GF-D8 (cell line): ENCODE data around the gene SDHAF4.
"Not testable (repeated sequence)": the region's sequence is repeated elsewhere in the genome, so short reads cannot be mapped to it uniquely, and the experiment has no call there.

Source experiments
- DNase-seq: peaks from one replicate; lab custom pipeline; 2025; lab: John Stamatoyannopoulos, UW

The SDHAF4 gene

DNA sequence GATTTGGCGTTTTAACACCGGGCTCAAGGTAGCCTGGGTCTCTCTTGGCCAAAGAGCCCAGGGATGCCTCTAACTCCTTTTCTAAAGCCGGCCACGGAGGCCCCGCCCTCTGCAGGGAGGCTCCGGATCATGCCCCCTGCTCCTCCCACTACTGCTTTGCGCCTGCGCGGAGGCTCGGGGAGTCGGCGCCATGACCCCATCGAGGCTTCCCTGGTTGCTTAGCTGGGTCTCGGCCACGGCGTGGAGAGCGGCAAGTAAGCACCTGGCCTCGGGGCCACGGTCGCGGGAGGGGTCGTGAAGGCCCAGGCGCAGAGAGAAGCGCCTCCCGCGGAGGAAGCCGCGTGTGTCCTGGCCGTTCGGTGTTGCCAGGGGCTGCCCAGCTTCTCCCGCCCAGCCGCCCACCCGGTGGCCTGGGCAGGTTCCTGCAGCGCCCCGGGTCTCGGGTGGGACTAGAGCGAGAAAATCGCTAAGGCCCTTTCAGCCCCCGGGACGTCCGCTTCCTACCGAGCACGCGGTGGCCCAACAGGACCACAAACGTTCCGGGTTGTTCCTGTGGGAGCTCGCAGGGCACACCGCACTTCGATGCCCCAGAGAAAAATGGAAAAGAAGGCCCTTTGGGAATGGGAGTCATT is at the start of gene SDHAF4:
Gene SDHAF4 (plus strand): TSS at position 180 of the 632 bp plus-strand sequence. CDS start 11 bp downstream, at position 191.
- peak; percentile 56 for DNase-seq

DNA sequence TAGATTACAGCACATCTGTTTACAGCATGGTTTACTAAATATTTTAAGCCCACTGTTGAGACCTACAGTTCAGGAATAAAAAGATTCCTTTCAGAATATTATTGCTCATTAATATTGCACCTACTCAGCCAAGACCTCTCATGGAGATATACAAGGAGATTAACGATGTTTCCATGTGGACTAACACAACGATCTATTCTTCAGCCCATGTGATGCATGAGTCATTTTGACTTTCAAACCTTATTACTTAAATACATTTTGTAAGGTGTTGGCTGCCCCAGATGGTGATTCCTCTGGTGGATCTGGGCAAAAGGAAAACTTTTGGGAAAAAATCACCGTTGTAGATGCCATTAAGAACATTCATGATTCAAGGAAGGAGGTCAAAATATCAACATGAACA is 48.0 kb upstream of the SDHAF4 start:
- DNase-seq: no peak

DNA sequence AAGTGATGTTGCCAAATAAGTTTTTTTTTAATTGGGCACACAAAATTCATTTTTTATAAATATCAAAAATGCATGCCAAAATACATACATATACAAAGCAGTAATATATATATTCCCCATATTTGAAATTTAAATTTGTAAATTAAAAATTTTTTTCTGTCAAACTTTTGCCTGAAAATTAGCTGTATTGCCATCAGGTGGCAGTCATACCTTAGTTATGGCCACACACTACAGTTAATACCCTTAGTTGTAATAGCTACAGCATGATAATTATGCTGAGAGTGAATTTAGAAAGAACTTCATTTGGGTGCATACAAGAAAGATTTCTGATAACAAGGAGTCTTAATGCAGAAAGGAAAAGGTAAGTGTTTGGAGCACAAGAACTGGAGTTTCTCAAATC is 46.2 kb upstream of the SDHAF4 start:
- DNase-seq: no peak

DNA sequence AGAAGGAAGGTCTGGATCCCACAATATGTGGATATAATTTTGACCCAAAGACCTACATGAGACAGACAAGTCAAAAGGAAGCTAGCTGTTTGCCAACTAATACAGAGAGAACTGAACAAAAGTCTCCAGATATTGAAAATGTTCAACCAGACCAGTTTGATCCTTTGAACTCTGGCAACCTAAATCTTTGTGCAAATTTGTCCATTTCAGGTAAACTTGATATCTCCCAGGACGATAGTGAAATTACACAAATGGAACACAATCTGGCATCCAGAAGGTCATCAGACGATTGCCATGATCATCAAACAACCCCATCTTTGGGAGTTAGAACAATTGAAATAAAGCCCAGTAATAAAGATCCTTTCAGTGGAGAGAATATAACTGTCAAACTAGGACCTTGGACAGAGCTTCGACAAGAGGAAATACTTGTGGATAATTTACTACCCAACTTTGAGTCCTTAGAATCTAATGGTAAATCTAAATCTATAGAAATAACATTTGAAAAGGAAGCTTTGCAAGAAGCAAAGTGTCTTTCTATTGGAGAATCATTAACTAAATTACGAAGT is 41.9 kb upstream of the SDHAF4 start:
- DNase-seq: no peak

DNA sequence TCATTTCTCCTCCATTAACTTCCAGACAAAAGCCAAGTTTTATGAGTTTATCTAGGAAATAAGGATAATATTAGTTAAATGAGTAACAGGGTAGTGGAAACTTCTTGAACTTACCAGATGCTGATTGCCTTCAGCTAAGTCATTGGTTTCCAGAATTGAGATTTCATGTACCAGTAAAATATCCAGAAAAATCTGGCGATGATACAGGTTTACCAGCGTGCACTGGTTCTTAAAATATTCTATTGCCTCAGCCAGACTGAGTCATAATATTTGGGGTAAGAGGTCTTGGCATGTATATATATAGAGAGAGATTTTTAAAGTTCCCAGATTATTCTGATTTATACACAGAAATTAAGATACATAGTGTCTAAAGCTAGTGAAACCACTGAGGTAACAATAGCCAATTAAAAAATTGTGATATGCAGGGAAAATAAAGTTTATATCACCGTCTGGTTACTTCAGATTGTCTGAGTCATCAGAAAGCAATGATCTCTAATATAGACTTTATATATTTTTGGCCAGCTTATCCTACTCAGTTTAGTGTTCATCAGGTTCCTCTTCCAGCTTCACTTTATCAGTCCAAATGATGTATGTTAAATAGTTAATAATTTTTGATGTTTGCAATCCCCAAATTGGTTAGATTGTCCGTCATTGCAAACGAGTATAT is 39.5 kb upstream of the SDHAF4 start:
- no peak for DNase-seq

DNA sequence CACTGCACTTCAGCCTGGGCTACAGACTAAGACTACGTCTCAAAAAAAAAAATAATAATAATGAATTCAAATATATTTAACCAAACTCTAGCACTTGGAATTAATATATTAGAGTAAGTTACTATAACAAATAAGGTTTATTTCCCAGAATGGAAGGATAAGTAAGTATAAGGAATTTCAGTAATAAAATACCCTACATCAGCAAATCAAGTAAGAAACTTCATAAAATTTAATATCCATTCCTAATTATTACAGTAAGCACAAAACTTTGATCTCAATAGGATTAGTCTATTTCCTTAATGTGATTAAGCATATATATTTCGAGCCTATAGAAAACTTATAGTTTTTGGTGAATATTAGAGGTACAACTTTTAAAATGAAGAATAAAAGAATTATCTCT is 36.7 kb upstream of the SDHAF4 start:
- no peak for DNase-seq

DNA sequence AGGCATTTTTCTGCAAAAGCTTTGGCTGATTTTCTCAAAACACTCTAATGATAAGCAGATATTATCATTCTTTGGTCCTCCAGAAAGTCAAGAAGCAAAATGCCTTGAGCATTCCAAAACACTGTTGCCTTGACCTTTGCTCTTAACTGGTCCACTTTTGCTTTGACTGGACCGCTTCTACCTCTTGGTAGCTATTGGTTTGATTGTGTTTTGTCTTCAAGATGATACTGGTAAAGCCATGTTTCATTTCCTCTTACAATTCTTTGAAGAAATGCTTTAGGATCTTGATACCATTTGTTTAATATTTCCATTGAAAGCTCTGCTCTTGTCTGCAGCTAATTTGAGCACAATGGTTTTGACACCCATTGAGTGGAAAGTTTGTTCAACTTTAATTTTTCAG is 35.6 kb upstream of the SDHAF4 start:
- no peak for DNase-seq

DNA sequence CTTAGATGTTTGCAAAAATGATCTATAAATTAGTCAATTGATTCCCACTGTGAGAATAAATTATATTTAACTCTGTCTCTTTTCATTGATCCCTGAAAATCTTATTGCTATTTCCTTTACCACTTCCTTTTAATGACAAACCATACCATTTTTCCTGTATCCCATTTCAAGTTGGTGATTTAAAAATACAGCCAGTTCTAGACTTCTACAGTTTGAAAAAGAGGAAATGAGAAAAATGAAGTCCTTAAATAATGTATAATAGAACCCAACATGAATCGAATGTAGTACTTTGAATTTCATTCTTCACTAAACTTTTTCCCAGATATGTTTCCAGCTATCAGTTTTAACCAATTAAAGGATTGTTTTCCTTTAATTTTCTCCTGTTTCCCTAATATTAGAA is 29.5 kb upstream of the SDHAF4 start:
- no peak for DNase-seq

DNA sequence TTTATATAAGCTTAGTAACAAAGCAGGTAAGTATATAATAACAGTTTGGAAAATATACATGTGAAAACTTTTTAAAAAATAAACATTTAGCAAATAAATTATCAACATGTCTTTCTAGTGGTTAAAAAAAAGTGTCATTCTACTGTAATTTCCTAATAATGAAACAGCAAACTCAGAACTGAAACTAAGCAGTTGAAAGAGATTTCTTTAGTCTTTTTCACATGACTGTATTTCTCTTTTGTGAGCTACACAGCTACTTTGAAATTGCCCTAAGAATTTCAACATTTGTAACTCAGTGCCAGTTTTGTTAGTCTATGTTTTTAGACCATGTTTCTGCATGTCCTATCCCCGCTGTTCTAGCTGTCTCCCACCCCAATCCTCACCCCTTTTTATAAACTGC is 28.4 kb upstream of the SDHAF4 start:
- DNase-seq: no peak

DNA sequence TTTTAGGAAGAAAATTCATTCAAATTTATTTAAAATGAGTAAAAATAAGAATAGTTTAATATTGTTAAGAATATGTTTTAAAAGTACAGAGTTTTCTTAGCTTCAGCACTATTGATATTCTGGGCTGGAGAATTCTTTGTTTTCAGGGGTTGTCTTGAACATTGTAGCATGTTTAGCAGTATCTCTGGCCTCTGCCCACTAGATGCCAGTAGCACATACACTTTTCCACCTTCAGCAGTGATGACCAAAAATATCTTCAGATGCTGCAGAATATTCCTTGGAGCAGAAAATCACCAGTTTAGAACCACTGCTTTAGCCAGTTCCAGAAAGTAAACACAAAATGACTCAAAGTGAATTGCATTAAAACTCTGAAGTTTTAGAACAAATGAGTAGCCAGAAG is 19.4 kb upstream of the SDHAF4 start:
- DNase-seq: no peak

DNA sequence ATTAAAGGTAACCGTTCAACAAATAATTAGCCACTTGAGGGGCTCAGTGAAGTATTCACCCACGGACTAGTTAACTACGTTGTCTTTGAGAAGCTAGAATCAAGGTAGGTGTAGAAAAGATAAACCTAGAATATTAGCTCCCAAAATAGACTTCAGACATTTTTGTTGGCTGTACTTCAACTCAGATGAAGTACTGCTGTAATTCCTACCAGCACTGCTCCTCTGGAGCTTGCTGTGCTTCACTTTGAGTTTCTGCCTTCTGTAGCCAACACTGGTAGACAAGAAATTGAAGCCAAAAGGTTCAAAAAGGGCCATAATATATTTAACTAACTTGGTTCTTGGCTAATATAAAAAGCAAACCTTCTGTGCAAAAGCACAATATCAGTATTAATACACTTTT is 18.8 kb upstream of the SDHAF4 start:
- DNase-seq: no peak

DNA sequence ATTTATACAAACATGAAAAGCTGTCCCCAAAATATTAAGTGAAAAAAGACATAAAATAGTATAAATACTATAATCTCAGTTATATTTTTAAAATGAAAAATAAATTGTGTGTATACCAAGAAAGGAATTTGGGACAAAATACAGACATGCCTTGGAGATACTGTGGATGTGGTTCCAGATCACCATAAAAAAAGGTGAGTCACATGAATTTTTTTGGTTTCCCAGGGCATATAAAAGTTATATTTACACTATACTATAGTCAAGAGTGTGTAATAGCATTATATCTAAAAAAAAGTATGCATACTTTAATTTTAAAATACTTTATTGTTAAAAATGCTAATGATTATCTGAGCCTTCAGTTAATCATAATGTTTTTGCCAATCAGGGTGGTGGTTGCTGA is 17.4 kb upstream of the SDHAF4 start:
- DNase-seq: no peak

DNA sequence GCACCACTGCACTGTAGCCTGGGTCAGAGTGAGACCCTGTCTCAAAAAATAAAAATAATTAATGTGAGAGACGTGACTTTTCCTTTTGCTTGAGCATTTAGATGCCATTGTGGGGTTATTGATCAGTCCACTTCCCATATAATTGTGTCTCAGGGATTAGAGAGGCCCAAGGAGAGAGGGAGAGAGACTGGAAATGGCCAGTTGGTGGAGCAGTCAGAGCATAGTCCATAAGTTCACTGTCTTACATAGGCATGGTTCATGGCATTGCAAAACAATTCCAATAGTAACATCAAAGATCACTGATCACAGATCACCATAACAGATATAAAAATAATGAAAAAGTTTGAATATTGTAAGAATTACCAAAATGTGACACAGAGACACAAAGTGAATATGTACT is 15.2 kb upstream of the SDHAF4 start:
- DNase-seq: no peak

DNA sequence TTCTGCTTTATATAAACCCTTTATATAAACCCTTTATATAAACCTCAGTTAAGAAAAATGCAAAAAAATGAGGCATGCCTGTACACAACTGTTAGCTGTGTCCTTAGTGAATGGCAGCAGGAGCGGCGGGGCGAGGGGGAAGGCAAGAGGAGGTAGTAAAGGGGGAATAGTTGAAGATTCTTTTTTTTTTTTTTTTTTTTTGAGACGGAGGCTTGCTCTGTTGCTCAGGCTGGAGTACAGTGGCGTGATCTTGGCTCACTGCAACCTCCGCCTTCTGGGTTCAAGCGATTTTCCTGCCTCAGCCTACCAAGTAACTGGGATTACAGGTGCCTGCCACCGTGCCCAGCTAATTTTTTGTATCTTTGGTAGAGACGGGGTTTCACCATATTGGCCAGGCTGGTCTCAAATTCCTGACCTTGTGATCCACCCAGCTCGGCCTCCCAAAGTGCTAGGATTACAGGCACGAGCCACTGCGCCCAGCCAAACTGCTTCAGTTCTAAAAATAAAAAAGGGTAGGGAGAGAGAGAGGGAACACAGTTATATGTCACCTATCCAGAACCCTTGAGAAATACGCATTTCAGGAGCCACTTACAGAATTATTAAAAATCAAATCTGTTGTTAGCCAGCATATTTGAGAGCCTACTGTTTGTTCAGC is 14.3 kb upstream of the SDHAF4 start:
- not testable (repeated sequence) for DNase-seq

DNA sequence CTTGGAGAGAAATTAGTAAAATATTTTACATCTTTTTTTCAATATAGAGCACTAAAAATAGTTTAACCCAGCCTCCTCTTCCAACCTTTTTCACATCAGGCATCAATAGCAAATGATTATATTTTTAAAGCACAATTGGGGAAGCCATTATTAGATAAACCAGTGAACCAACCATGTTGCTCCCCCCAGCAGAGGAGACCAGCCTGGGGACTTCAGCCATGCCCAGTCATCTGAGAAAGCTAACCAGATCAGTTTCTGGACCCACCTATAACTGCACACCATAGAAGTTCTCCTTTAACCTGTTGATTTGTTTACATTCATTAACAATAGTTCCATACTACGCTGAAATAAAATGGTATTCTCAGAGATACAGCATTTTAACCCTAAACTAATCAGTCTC is 13.8 kb upstream of the SDHAF4 start:
- DNase-seq: no peak

DNA sequence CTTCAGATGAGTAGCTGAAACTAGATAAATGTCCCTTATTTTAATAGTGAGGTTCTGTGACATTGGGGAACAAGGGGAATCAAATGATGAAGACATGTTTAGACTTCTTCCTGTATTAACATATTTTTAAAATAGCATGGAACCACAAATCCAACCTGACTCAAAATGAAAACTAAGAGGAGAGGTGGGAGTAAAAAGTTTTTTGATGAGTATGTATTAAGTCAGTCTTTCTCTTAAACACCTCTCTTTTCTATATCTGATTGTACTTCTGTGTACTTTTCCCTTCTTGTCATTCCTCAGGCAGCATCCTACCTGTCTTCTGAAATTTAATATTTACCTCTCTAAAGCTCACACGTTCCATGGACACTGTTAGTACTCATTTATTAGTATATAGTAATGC is 8.7 kb upstream of the SDHAF4 start:
- no peak for DNase-seq

DNA sequence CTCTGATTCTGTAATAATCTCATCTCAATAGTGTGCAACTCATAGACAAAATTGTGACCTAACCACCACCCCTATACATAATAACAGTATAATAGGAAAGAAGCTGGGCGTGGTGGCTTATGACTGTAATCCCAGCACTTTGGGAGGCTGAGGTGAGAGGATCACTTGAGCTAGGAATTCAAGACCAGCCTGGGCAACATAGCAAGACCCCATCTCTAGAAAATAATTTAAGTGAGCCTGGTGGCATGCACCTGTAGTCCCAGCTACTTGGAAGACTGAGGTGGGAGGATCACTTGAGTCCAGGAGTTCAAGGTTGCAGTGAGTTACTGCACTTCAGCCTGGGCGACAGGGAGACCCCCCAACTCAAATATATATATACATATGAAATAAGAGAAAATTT is 4.3 kb upstream of the SDHAF4 start:
- not testable (repeated sequence) for DNase-seq

DNA sequence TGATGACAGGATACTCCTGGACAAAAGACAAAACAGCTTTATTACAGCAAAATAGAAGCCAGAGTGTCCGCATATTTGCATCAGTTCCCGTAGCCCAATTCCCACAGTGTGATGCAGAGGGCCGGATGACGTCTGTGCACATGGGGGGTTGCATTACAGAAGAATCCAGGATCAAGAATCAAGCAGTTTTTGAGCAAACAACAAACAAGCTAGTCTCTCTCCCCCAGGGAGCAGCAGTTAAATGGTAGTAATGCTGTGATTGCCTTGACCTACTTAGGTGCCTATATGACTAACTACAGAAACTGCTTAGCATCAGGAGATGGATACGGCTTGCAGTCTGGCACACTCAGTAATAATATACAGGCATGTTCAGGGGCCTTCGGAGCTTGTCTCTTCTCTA is 3.2 kb upstream of the SDHAF4 start:
- no peak for DNase-seq

DNA sequence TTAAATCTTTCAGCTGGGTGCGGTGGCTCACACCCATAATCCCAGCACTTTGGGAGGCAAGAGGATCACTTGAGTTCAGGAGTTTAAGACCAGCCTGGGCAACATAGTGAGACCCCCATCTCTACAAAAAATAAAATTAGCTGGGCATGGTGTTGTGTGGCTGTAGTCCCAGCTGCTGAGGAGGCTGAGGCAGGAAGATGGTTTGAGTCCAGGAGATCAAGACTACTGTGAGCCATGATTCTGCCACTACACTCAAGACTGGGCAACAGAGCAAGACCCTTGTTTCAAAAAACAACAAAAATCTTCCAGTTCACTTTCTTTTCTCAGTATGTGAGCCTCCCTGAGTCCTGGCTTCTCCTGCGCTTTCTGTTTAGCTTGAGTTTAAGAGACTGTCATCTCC is 7.9 kb downstream of the SDHAF4 start:
- no peak for DNase-seq

DNA sequence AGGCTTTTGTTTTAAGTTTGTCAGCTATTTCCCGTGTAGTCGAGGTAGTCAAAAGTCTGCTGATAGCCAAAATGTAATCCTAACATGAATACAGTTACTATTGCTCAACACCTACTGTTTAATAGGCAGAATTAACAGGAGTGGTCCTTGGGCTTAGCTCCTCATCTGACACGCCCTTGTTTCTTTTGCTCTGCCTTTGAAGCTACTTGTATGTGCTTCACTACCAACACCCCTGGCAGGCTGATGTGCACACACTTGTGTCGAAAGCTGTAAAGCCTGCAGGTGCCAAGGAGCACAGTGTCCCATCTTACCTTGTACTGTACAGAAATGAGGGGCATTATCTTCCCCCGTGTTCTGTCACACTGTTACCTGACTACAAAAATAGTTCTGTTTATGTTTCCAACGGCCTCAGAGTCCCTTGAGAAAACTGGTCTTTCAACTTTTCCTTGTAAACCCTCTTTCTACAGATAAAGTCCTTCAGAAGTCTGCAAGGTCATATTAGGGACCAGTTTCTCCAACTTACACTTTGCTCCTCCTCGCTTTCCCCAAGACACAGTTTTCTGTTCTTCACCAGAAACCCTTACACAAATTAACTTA is 9.3 kb downstream of the SDHAF4 start:
- no peak for DNase-seq

DNA sequence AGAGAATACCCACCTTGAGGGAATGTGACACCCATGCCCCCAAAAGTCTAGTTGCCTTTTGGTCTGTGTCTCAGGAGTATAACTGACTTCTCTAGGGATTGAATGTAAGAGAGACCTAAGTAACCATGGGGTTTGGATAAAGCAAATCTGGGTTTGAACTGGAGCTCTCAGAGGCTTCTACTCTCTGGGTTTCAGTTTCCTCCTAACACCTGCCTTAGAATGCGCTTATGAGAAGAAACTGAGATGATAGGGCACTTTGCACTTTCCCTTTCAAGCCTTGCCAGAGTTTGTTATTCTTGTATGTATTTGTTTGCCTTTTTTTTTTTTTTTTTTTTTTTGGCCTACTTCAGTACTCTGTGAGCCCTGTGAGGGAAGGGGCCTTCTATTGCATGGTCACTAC is 19.4 kb downstream of the SDHAF4 start:
- DNase-seq: no peak

DNA sequence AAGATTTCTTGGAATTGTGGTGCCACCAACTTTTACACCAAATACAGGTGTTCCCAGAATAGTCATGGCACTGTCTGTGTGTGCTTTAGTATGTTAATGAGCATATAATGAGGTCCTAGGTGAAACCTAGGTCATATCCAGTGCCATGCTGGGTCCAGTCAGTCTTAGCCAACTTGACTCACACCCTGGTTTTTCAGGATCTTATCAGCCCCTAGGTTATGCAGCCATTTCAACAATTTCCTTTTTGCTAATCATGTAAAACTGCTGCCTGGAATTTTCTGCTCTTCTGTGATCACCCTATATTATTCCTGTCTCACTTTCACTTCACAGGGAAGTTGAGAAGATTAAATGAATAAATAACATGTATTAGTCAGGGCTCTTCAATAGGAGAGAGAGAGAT is 23.7 kb downstream of the SDHAF4 start:
- no peak for DNase-seq
